Activated CD4-positive, alpha-beta T cell treated with anti-CD3 and anti-CD28 coated beads for 1 hour (primary cell): ENCODE data around the gene ANO8.
A peak's percentile ranks its signal among the peaks of the same experiment; 100 is the strongest.
"Not testable (repeated sequence)": the region's sequence is repeated elsewhere in the genome, so short reads cannot be mapped to it uniquely, and the experiment has no call there.

Experiments used
- DNase-seq: peaks from one replicate; pipeline ENCODE4 v3.0.0-alpha.2; 2020

ANO8 gene

DNA sequence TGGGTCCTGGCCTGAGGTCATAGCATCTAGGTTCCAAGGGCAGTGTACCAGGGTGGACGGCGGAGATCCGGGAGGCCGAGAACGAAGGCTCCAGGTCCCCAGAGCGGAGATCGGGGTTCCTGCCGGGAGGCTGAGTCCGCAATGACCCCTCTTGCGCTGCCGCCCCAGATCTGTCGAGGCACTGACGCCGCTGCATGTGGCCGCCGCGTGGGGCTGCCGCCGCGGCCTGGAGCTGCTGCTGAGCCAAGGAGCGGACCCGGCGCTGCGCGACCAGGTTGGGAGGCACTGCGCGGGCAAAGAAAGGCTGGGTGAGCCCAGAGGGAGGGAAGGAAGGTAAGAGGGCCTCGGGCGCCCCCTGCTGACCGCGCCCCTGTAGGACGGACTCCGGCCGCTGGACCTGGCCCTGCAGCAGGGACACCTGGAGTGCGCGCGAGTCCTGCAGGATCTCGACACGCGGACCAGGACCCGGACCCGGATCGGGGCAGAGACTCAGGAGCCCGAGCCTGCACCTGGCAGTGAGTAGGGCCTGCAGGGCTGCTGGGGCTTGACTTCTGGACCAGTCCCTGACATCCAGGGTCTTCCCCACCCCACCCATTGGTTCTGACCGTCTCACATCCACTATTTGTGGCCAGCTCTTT is 52.0 kb downstream of the ANO8 start:
- peak; percentile 70 for DNase-seq

DNA sequence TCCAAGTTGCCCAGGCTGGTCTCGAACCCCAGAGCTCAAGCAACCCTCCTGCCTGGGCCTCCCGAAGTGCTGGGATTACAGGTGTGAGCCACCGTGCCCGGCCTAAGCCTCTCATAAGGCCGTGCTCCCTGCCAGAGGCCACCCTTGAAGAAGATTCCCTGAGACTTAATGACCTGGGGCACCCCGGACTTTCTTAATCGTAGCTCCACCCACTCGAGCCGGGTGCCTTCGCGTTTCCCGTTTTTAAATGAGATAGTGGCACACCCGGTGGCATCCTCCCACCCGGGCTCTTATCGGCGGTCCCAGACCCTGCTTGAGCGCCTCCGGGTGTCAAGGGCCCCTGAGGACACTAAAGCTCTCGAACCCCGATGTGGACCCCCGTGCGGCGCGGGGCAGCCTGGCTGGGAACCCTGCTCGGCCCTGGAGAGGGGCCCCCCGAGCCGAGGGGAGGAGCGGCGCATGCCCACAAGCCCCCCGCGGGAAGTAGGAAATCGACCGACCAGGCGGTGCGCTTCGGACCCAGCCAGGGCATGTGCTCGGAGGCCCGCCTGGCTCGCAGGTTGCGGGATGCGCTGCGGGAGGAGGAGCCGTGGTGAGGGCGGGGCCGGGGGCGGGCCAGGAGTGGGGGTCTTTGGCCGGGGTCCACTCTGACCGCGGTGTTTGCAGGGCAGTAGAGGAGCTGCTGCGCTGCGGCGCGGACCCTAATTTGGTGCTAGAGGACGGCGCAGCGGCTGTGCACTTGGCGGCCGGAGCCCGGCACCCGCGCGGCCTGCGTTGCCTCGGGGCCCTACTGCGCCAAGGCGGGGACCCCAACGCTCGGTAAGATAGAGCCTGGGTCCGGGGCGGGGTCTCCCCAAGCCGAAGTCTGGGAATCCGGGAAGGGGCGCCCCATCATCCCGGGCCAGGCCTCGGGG is 53.0 kb downstream of the ANO8 start, which contains the start of gene ANKLE1:
TSS of gene ANKLE1 (plus strand) at position 511 of the 914 bp plus-strand sequence. CDS start at position 531, 20 bp downstream.
- DNase-seq, result no peak

DNA sequence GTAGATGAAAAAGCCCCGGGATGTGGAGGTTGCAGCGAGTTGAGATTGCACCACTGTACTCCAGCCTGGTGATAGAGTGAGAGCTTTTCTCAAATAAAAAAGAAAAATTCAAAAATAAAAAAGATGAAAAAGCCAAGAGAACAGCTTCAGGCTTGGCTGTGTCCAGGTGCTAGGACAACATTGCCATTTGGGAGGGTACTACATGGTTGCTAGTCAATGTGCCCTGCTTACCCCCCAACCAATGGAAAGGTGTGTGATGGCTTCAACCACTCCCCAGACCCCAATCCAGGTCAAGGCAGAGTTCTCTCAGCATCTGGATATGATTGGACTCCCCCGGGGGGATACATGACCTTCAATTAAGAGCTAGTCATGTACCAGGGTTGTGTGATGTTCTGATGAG is 55.2 kb downstream of the ANO8 start:
- DNase-seq, result no peak

DNA sequence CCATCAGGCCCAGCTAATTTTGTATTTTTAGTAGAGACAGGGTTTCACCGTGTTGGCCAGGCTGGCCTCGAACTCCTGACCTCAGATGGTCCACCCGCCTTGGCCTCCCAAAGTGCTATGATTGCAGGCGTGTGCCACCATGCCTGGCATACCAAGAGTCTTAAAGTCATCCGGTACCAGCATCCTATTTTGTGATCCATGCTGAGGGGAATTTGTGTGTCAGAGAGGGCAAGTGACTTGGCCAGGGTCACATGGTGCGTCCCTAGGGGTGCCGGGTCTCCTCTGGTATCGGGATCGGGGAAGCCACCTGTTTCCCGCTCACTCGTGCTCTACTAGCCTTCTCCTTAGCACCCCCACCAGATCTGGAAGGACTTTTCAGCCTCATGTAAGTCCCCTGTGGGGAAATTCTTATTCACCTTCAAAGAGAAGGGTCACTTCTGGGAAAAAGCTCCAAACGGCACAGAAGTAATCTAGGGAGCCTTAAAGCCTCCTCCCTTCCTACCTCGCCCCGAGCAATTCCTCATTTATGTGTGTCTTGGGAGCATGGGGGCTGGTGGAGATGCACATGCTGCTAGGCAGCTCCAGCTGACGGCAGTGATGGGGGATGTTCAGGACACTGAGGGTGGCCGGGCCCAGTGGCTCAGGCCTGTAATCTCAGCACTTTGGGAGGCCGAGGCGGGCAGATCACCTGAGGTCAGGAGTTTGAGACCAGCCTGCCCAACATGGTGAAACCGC is 59.0 kb downstream of the ANO8 start:
- DNase-seq, result no peak

DNA sequence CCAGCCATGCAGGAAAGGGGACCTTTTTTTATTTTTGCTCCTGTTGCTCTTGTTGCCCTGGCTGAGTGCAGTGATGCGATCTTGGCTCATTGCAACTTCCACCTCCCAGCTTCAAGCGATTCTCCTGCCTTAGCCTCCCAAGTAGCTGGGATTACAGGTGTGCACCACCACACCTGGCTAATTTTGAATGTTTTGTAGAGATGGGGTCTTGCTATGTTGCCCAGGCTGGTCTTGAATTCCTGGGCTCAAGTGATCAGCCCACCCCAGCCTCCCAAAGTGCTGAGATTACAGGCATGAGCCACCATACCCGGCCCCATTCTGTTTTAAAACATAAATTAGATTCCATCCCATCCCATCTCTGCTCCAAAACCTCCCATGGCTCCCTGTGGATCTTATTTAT is 59.8 kb downstream of the ANO8 start:
- not testable (repeated sequence) for DNase-seq
